Liver (tissue), 9 donors: ENCODE results near the gene ANKRD33B. TPM values are rescaled to one million over a fixed set of nuclear protein-coding genes. Genes with fewer than 3 reads are reported as not detected.

Source experiments
- DNase-seq: peaks from one replicate; pipeline ENCODE4 v3.0.0-alpha.2; 2017; ENCODE audit warnings: low spot score
- H3K27ac ChIP-seq, 2 donors: one replicate each; pipeline ENCODE4 v1.7.0; 2013; ENCODE audit warnings: inconsistent platforms in 2 of 2, low read length in 2 of 2, control low read depth in 1 of 2, low read depth in 1 of 2, mild to moderate bottlenecking in 1 of 2
- H3K27me3 ChIP-seq, 4 donors: one replicate each; pipeline versions ENCODE4 v1.6.1 to v1.7.0; 2013; ENCODE audit warnings: low read length in 3 of 4, inconsistent platforms in 1 of 4, mild to moderate bottlenecking in 1 of 4, moderate library complexity in 1 of 4; ENCODE audit not compliant: control insufficient read depth in 4 of 4, insufficient read depth in 4 of 4
- H3K36me3 ChIP-seq, 4 donors: one replicate each; pipeline versions ENCODE4 v1.6.1 to v1.7.0; 2013; ENCODE audit warnings: low read length in 3 of 4, mild to moderate bottlenecking in 3 of 4, low read depth in 1 of 4, moderate library complexity in 1 of 4; ENCODE audit not compliant: control insufficient read depth in 4 of 4, insufficient read depth in 3 of 4
- H3K4me1 ChIP-seq, 4 donors: one replicate each; pipeline versions ENCODE4 v1.6.1 to v1.7.0; 2013; ENCODE audit warnings: low read length in 3 of 4, mild to moderate bottlenecking in 3 of 4, moderate library complexity in 1 of 4; ENCODE audit not compliant: control insufficient read depth in 4 of 4, insufficient read depth in 4 of 4
- H3K4me3 ChIP-seq, 3 donors: one replicate each; pipeline versions ENCODE4 v1.6.1 to v1.7.0; 2013; ENCODE audit warnings: low read length in 3 of 3, control low read depth in 1 of 3, low read depth in 1 of 3, mild to moderate bottlenecking in 1 of 3
- H3K9ac ChIP-seq, 2 donors: one replicate each; pipeline ENCODE4 v1.7.0; 2013; ENCODE audit warnings: low read length in 2 of 2, mild to moderate bottlenecking in 2 of 2, moderate library complexity in 2 of 2, control low read depth in 1 of 2, low read depth in 1 of 2
- H3K9me3 ChIP-seq, 4 donors: one replicate each; pipeline versions ENCODE4 v1.6.1 to v1.7.0; 2013; ENCODE audit warnings: low read length in 3 of 4; ENCODE audit not compliant: control insufficient read depth in 4 of 4
- ATF3 ChIP-seq: IDR thresholded peaks from 2 replicates; pipeline ENCODE4 v1.6.1; 2016; ENCODE audit warnings: antibody characterized with exemption
- CTCF ChIP-seq: fragments of 150-350 bp; IDR thresholded peaks from 2 replicates; pipeline ENCODE4 v1.5.1; 2017; ENCODE audit warnings: improper control_type of control experiment, low read depth, low read length; ENCODE audit not compliant: missing input control
- EGR1 ChIP-seq, 2 donors: IDR thresholded peaks; 2 replicates each; pipeline ENCODE4 v1.6.1; 2016 to 2018; ENCODE audit warnings: antibody characterized with exemption in 2 of 2, low read depth in 2 of 2
- FOXA1 ChIP-seq: IDR thresholded peaks from 2 replicates; pipeline ENCODE4 v1.6.1; 2016; ENCODE audit warnings: antibody characterized with exemption
- FOXA2 ChIP-seq: IDR thresholded peaks from 2 replicates; pipeline ENCODE4 v1.6.1; 2016; ENCODE audit warnings: antibody characterized with exemption
- GABPA ChIP-seq, 2 donors: IDR thresholded peaks in 1 of 2; conservative IDR thresholded peaks in 1 of 2; 2 replicates each; pipeline ENCODE4 v1.6.1; 2016; ENCODE audit warnings: antibody characterized with exemption in 2 of 2, mild to moderate bottlenecking in 1 of 2, moderate library complexity in 1 of 2
- HNF4A ChIP-seq, 2 donors: conservative IDR thresholded peaks; 2 replicates each; pipeline ENCODE4 v1.6.1; 2016; ENCODE audit warnings: antibody characterized with exemption in 2 of 2, mild to moderate bottlenecking in 2 of 2
- HNF4G ChIP-seq: IDR thresholded peaks from 2 replicates; pipeline ENCODE4 v1.6.1; 2016; ENCODE audit warnings: antibody characterized with exemption
- MAX ChIP-seq: IDR thresholded peaks from 2 replicates; pipeline ENCODE4 v1.6.1; 2016; ENCODE audit warnings: antibody characterized with exemption
- NR2F2 ChIP-seq: IDR thresholded peaks from 2 replicates; pipeline ENCODE4 v1.6.1; 2016; ENCODE audit warnings: antibody characterized with exemption
- RAD21 ChIP-seq, 2 donors: IDR thresholded peaks; 2 replicates each; pipeline ENCODE4 v1.6.1; 2016; ENCODE audit warnings: antibody characterized with exemption in 2 of 2, mild to moderate bottlenecking in 2 of 2
- REST ChIP-seq: IDR thresholded peaks from 2 replicates; pipeline ENCODE4 v1.6.1; 2016; ENCODE audit warnings: antibody characterized with exemption, mild to moderate bottlenecking
- RXRA ChIP-seq, 2 donors: IDR thresholded peaks; 2 replicates each; pipeline ENCODE4 v1.6.1; 2017 to 2018; ENCODE audit warnings: antibody characterized with exemption in 2 of 2, mild to moderate bottlenecking in 1 of 2
- SP1 ChIP-seq: IDR thresholded peaks from 2 replicates; pipeline ENCODE4 v1.6.1; 2018; ENCODE audit warnings: antibody characterized with exemption, mild to moderate bottlenecking
- TAF1 ChIP-seq: conservative IDR thresholded peaks from 2 replicates; pipeline ENCODE4 v1.6.1; 2016; ENCODE audit warnings: antibody characterized with exemption, mild to moderate bottlenecking
- ZBTB33 ChIP-seq: IDR thresholded peaks from 2 replicates; pipeline ENCODE4 v1.6.1; 2016; ENCODE audit warnings: antibody characterized with exemption
- WGBS: extraction: QIAGEN DNeasy Blood & Tissue Kit; methylation state at CpG from one replicate; pipeline ENCODE4 v1.1.7; 2013; 5-methylcytosine and 5-hydroxymethylcytosine counted together
- polyA plus RNA-seq, 2 donors: library from polyadenylated mRNA; stranded (reverse) in 1 of 2; unstranded in 1 of 2; fragments of 200-250 nt in 1 of 2; fragments of >200 nt in 1 of 2; fragmentation: Nextera tagmentation in 1 of 2; extraction: Ambion mirVana in 1 of 2; gene quantifications; one replicate each; pipeline versions ENCODE4 v1.2.1 to v1.2.3, GENCODE V29; 2013 to 2015
- total RNA-seq, 2 donors: library from RNA; depleted of rRNA; stranded (reverse); fragments of >200 nt; gene quantifications; one replicate each; pipeline ENCODE4 v1.2.3, GENCODE V29; 2014
- donor health status: healthy.
- donor health status: healthy.
- donor health status: healthy.
- donor health status: healthy.
- donor health status: healthy.

ANKRD33B gene
- total and polyA plus RNA-seq, 4 donors: 0.09 to 1.9 (median 0.25) TPM; not detected in 1

- 76% methylated on average over 4 of the region's 4 CpGs for WGBS
- Histone ChIP-seq H3K9ac (no peak overlapping the region), H3K36me3 (no peaks in the 10 kb centered on the region), H3K9me3 (peaks cover 0 to 4% (median 0%) of the 10 kb centered on the region in 4 donors), H3K27me3 (no peaks in the 10 kb centered on the region), H3K27ac (no peak overlapping the region), H3K4me3 (no peak overlapping the region), H3K4me1 (no peaks in the 10 kb centered on the region)
- TF ChIP-seq HNF4A (conservative IDR thresholded peaks at IDR 0.05) (no peak), FOXA1 (no peak), FOXA2 (no peak), RXRA (IDR thresholded peaks at IDR 0.05) (no peak), EGR1 (IDR thresholded peaks at IDR 0.05; ENCODE audit: low read depth in 2 of 2) (no peak), GABPA (IDR thresholded peaks at IDR 0.05 in 1 of 2, conservative IDR thresholded peaks at IDR 0.05 in 1 of 2) (no peak), REST (no peak), RAD21 (IDR thresholded peaks at IDR 0.05) (no peak)
- no peak for DNase-seq
Measured at GRCh38 chr5:10525124-10525495, 38.8 kb upstream of the ANKRD33B start.

- no peak overlapping the region for H3K4me3 ChIP-seq
- no peaks in the 10 kb centered on the region for H3K36me3 ChIP-seq
- H3K27me3 ChIP-seq: no peaks in the 10 kb centered on the region
- no peaks in the 10 kb centered on the region for H3K4me1 ChIP-seq
- WGBS: 80% methylated on average over 11 of the region's 11 CpGs
- H3K9ac ChIP-seq: no peak overlapping the region
- no peak overlapping the region for H3K27ac ChIP-seq
- DNase-seq: no peak
- no peaks in the 10 kb centered on the region for H3K9me3 ChIP-seq
- TF ChIP-seq HNF4G: no peak
- TF ChIP-seq ATF3: no peak
- TF ChIP-seq TAF1: no peak
- TF ChIP-seq HNF4A (conservative IDR thresholded peaks at IDR 0.05): no peak
- no peak for TF ChIP-seq SP1
- TF ChIP-seq GABPA (IDR thresholded peaks at IDR 0.05 in 1 of 2, conservative IDR thresholded peaks at IDR 0.05 in 1 of 2): no peak
- TF ChIP-seq FOXA1: no peak
- no peak for TF ChIP-seq REST
- TF ChIP-seq CTCF: no peak
- TF ChIP-seq NR2F2: no peak
- no peak for TF ChIP-seq ZBTB33
- no peak for TF ChIP-seq RAD21 (IDR thresholded peaks at IDR 0.05)
- no peak for TF ChIP-seq MAX
- no peak for TF ChIP-seq FOXA2
- no peak for TF ChIP-seq RXRA (IDR thresholded peaks at IDR 0.05)
Measured at GRCh38 chr5:10527281-10527950, 36.5 kb upstream of the ANKRD33B start.
